Osteoblast (primary cell): Measurements from ENCODE around the gene SLC2A2. TPM values are rescaled to one million over a fixed set of nuclear protein-coding genes. Genes with fewer than 3 reads are reported as not detected.

Experiments
- DNase-seq: peaks from one replicate; pipeline ENCODE4 v3.0.0; 2011; ENCODE audit warnings: low spot score, mixed read lengths; ENCODE audit not compliant: insufficient read length; ENCODE audit errors: missing footprints
- H2AFZ ChIP-seq: 2 replicates; pipeline ENCODE4 v1.6.0; 2011; ENCODE audit warnings: mild to moderate bottlenecking, low read length
- H3K27ac ChIP-seq: 2 replicates; pipeline ENCODE4 v1.5.1; 2011; ENCODE audit warnings: mild to moderate bottlenecking, low read depth, low read length, moderate library complexity
- H3K27me3 ChIP-seq: 2 replicates; pipeline ENCODE4 v1.6.0; 2012; ENCODE audit warnings: mild to moderate bottlenecking, control low read depth, inconsistent platforms, low read length, moderate library complexity; ENCODE audit not compliant: insufficient read depth
- H3K36me3 ChIP-seq: 2 replicates; pipeline ENCODE4 v1.5.1; 2011; ENCODE audit warnings: mild to moderate bottlenecking, low read length, control low read depth, moderate library complexity; ENCODE audit not compliant: insufficient read depth
- H3K4me1 ChIP-seq: 2 replicates; pipeline ENCODE4 v1.5.1; 2011; ENCODE audit warnings: mild to moderate bottlenecking, low read length, control low read depth, moderate library complexity; ENCODE audit not compliant: insufficient read depth
- H3K4me2 ChIP-seq: 2 replicates; pipeline ENCODE4 v1.6.0; 2011; ENCODE audit warnings: mild to moderate bottlenecking, low read length; ENCODE audit not compliant: insufficient read depth
- H3K4me3 ChIP-seq: fragments of 200-600 bp; sonication (generic); 3 replicates; pipeline ENCODE4 v1.5.1; 2012; ENCODE audit warnings: mild to moderate bottlenecking, low read length, inconsistent platforms; ENCODE audit not compliant: insufficient read depth
- H3K79me2 ChIP-seq: 2 replicates; pipeline ENCODE4 v1.6.0; 2012; ENCODE audit warnings: mild to moderate bottlenecking, low read length, control low read depth, inconsistent platforms; ENCODE audit not compliant: insufficient read depth
- H3K9me3 ChIP-seq: 2 replicates; pipeline ENCODE4 v1.5.1; 2011; ENCODE audit warnings: low read depth, low read length, control low read depth
- H4K20me1 ChIP-seq: 2 replicates; pipeline ENCODE4 v1.6.0; 2012; ENCODE audit warnings: mild to moderate bottlenecking, low read length, control low read depth; ENCODE audit not compliant: insufficient read depth
- total RNA-seq: library from RNA; depleted of rRNA; stranded (reverse); fragments of >200 nt; gene quantifications from 2 replicates; pipeline ENCODE4 v1.2.3, GENCODE V29; 2012
- TF ChIP-seq, protein P1 (sequence below): IDR thresholded peaks from 2 replicates; pipeline ENCODE4 v1.5.1; 2011; ENCODE audit warnings: mild to moderate bottlenecking, low read depth, low read length, moderate library complexity; ENCODE audit errors: extremely low read depth

The SLC2A2 gene
- total RNA-seq = not detected in 2 replicates

DNA sequence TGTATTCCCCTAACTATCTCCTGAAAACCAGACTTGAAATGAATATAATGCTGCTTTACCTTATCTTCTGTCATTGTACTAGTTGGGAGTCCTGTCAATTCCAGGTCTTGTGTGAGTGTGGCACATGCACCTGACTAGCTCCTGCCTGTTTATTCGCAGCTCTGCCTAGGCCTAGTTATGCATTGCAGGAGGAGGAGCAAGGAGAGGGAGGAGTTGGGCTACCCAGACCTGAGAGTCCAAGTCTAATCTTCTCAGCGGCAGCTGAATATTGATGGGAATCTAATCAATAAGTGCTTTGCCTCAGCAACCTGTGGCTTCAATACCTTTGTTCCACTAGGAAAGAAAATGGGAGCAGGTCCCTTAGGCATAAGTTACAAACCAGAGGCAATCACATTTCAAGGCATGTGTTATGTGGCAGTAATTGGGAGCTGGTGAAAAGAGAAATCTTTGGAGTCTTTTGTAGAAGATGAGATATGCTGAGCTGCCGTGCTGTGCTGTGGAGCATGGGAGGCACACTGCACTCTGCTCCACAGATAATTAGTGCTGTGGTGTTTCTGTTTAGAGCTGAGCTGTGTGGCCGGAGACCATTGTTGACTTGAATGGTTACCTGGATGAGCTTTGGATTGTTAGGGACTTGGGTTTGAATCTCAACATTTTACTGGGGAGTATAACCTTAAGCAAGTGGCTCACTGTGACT lies at the start of gene SLC2A2:
Gene SLC2A2 (minus strand): TSS at position 124 of the 697 bp plus-strand sequence. CDS start 50 bp downstream, at position 74.
- Histone ChIP-seq H3K79me2 (no peaks in the 10 kb centered on the region), H4K20me1 (no peaks in the 10 kb centered on the region), H3K4me2 (no peak within 1 kb of the TSS), H3K36me3 (no peaks in the 10 kb centered on the region), H3K4me3 (no peak within 1 kb of the TSS), H2AFZ (no peak within 1 kb of the TSS), H3K27ac (no peak within 1 kb of the TSS), H3K9me3 (no peaks in the 10 kb centered on the region), H3K27me3 (no peaks in the 10 kb centered on the region), H3K4me1 (peaks cover 25% of the 10 kb centered on the region)
- no peak for DNase-seq
- TF ChIP-seq, protein P1, sequence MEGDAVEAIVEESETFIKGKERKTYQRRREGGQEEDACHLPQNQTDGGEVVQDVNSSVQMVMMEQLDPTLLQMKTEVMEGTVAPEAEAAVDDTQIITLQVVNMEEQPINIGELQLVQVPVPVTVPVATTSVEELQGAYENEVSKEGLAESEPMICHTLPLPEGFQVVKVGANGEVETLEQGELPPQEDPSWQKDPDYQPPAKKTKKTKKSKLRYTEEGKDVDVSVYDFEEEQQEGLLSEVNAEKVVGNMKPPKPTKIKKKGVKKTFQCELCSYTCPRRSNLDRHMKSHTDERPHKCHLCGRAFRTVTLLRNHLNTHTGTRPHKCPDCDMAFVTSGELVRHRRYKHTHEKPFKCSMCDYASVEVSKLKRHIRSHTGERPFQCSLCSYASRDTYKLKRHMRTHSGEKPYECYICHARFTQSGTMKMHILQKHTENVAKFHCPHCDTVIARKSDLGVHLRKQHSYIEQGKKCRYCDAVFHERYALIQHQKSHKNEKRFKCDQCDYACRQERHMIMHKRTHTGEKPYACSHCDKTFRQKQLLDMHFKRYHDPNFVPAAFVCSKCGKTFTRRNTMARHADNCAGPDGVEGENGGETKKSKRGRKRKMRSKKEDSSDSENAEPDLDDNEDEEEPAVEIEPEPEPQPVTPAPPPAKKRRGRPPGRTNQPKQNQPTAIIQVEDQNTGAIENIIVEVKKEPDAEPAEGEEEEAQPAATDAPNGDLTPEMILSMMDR = no peak

DNA sequence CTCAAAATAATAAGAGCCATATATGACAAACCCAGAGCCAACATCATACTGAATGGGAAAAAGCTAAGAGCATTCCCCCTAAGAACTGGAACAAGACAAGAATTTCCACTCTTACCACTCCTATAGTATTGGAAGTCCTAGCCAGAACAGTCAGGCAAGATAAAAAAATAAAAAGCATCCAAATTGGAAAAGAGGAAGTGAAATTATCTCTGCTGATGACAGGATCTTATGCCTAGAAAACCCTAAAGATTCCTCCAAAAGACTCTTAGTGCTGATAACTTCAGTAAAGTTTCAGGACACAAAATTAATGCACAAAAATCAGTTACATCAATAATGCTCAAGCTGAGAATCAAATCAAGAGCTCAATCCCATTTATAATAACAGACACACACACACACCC lies 45.9 kb upstream of the SLC2A2 start:
- DNase-seq = no peak
- no peaks in the 10 kb centered on the region for H3K4me1 ChIP-seq
- H3K79me2 ChIP-seq = no peaks in the 10 kb centered on the region
- H3K4me3 ChIP-seq = no peak overlapping the region
- H4K20me1 ChIP-seq = no peaks in the 10 kb centered on the region
- H3K27me3 ChIP-seq = peaks cover 4% of the 10 kb centered on the region
- H3K27ac ChIP-seq = no peak overlapping the region
- no peak overlapping the region for H3K4me2 ChIP-seq
- H3K9me3 ChIP-seq = no peaks in the 10 kb centered on the region
- H3K36me3 ChIP-seq = no peaks in the 10 kb centered on the region
- TF ChIP-seq, protein P1 = no peak
- no peak overlapping the region for H2AFZ ChIP-seq

DNA sequence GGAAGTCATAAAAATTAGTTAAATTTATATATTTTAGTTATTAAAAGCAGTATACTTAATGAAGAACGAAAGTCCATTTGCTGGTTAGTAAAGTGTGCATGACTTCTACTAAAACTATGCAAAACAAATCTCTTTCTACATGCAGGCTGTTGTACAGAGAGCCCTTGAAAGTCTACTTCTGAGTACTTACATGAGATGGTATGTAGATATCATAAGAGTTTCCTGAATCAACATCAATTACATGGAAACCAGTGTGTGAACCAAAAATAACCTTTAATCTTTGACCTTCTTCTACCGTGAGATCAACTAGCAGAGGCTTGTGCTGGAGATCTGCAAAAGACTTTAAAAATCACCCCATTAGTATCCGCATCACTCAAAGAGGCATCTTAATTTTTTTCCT lies 42.1 kb upstream of the SLC2A2 start:
- no peaks in the 10 kb centered on the region for H3K36me3 ChIP-seq
- no peak for DNase-seq
- H3K9me3 ChIP-seq = no peaks in the 10 kb centered on the region
- no peak overlapping the region for H2AFZ ChIP-seq
- no peaks in the 10 kb centered on the region for H3K79me2 ChIP-seq
- no peak overlapping the region for H3K4me3 ChIP-seq
- no peak overlapping the region for H3K4me2 ChIP-seq
- H4K20me1 ChIP-seq = no peaks in the 10 kb centered on the region
- TF ChIP-seq, protein P1 = no peak
- H3K27ac ChIP-seq = no peak overlapping the region
- no peaks in the 10 kb centered on the region for H3K27me3 ChIP-seq
- H3K4me1 ChIP-seq = no peaks in the 10 kb centered on the region

DNA sequence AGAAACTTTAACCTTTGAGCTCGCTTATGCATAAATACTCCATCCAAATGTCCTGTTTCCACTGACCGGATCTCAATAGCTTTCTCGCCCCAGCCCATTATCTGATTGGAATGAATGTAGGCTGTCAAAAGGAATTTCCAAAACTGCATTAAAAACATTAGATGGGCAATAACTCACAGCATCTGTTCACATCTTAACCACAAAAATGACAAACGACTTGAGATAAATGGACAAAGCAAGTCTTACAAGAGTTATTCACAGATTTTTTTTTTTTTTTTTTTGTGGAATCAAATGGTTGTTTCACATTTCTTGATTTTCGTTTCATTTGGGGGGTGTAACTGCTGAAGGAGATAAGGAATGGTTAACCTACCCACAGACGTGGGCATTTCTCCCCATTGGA lies 39.7 kb upstream of the SLC2A2 start:
- no peaks in the 10 kb centered on the region for H3K79me2 ChIP-seq
- TF ChIP-seq, protein P1 = no peak
- no peak overlapping the region for H2AFZ ChIP-seq
- no peak overlapping the region for H3K4me2 ChIP-seq
- no peak overlapping the region for H3K27ac ChIP-seq
- H4K20me1 ChIP-seq = no peaks in the 10 kb centered on the region
- H3K36me3 ChIP-seq = no peaks in the 10 kb centered on the region
- H3K4me3 ChIP-seq = no peak overlapping the region
- no peak for DNase-seq
- H3K9me3 ChIP-seq = no peaks in the 10 kb centered on the region
- no peaks in the 10 kb centered on the region for H3K4me1 ChIP-seq
- H3K27me3 ChIP-seq = peaks cover 7% of the 10 kb centered on the region
